Right lobe of liver (tissue), 4 donors: ENCODE data around the gene ZMYND8.
"Not testable (repeated sequence)": the region's sequence is repeated elsewhere in the genome, so short reads cannot be mapped to it uniquely, and the experiment has no call there.

ENCODE experiments used
- POLR2A ChIP-seq: fragments of 450-650 bp; IDR thresholded peaks from one replicate; pipeline ENCODE4 v1.6.1; 2017; ENCODE audit warnings: antibody characterized with exemption, mild to moderate bottlenecking
- TF ChIP-seq, protein P1 (sequence below), 4 donors: fragments of 200-600 bp in 3 of 4; fragments of 450-650 bp in 1 of 4; IDR thresholded peaks; one replicate each; pipeline versions ENCODE4 v1.5.1 to v1.8.0; 2016 to 2022; ENCODE audit warnings: antibody characterized with exemption in 4 of 4, mild to moderate bottlenecking in 2 of 4
- donor health status: DM: no; HTN: no; CAD: no.
- donor health status: DM: no; HTN: no; CAD: no.
- donor health status: DM: no; HTN: yes; CAD: no.

DNA sequence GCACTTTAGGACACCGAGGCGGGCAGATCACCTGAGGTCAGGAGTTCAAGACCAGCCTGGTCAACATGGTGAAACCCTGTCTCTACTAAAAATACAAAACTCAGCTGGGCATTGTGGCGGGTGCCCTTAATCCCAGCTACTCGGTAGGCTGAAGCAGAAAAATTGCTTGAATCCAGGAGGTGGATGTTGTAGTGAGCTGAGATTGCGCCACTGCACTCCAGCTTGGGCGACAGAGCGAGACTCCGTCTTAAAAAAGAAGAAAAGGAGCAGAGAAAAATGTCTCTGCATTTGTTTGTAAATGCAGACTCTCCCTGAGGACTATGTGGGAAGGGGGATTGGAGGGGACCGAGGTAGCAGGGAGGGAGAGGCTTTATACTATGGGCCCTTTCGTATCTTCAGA is 149.9 kb downstream of the ZMYND8 start:
- TF ChIP-seq, protein P1, sequence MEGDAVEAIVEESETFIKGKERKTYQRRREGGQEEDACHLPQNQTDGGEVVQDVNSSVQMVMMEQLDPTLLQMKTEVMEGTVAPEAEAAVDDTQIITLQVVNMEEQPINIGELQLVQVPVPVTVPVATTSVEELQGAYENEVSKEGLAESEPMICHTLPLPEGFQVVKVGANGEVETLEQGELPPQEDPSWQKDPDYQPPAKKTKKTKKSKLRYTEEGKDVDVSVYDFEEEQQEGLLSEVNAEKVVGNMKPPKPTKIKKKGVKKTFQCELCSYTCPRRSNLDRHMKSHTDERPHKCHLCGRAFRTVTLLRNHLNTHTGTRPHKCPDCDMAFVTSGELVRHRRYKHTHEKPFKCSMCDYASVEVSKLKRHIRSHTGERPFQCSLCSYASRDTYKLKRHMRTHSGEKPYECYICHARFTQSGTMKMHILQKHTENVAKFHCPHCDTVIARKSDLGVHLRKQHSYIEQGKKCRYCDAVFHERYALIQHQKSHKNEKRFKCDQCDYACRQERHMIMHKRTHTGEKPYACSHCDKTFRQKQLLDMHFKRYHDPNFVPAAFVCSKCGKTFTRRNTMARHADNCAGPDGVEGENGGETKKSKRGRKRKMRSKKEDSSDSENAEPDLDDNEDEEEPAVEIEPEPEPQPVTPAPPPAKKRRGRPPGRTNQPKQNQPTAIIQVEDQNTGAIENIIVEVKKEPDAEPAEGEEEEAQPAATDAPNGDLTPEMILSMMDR (IDR thresholded peaks at IDR 0.05), result not testable (repeated sequence)
- not testable (repeated sequence) for TF ChIP-seq POLR2A
